HG02759 (cell line): ENCODE measurements around the gene WNT9B.

Source experiments
- ATAC-seq: cut with Tn5 transposase; IDR thresholded peaks from one replicate; pipeline ENCODE4 v1.9.1; 2021; ENCODE audit warnings: mild to moderate bottlenecking, moderate library complexity; ENCODE audit not compliant: unreplicated experiment

WNT9B gene

DNA sequence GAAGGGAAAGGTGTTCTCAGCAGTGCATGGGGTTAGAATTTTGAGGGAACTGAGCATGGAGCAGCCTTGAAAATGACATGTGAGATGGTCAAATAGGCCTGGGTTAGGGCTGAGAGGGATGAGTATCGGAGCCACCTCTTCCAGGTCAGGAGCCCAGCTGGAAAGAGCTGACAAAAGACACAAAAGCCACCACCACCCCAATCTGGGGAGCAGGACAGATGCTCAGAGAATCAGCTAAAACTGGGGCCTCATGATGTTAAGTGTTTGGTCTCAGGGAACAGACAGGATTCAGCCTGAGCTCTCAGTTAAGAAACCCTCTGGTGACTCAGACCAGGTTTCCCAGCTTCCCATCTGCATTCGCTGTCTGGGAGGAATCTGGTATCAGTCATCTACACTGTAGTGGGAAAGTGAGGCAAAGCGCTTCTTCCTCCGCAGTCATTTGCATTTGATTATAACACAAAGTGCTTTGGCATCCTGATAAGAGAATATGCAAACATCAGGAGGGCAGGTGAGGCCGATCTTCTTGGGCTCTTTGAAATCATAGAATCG lies 2.6 kb downstream of the WNT9B start:
- ATAC-seq = no peak

DNA sequence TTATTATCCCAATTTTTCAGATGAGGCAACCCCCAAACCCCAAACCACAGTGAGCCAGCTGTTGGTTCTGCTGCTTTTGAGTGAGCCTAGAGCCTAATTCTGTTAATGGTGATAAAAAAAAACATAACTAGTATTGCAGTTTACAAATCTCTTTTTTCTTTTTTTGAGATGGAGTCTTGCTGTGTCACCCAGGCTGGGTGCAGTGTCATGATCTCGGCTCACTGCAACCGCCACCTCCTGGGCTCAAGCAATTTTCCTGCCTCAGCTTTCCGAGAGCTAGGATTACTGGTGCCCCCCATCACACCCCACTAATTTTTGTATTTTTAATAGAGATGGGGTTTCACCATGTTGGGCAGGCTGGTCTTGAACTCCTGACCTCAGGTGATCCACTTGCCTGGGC lies 3.1 kb downstream of the WNT9B start:
- ATAC-seq = no peak

DNA sequence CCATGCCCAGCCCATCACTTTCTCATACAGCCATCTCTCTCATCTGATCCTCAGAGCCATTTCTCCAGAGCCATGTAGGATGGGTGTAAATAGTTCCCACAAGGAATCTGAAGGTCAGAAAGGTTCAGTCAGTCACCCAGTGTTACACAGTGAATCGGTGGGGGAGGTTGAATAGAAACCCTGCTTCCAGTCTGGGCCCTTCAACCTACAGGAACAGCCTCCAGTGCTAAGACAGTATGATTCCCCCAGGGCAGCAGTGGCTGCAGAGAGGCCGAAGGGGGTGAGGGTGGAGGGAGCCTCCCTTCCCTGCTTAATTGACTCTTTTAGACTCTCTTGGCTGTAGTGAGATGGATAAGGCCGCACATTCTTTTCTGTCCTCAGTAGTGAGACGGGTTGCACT lies 3.6 kb downstream of the WNT9B start:
- no peak for ATAC-seq

DNA sequence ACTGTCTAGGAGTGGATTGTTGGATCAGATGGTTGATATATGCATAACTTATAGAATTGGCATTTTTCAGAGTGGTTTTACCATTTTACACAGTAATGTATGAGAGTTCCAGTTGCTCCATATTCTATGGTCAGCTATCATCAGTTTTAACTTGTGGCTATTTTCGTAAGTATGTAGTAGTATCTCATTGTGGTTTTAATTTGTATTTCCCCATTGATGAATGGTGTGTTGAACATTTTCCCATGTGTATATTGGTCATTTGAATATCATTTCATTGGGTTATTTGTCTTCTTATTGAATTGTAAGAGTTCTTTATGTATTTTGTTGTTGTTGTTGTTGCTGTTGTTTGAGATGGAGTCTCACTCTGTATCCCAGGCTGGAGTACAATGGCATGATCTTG lies 6.2 kb downstream of the WNT9B start:
- no peak for ATAC-seq

DNA sequence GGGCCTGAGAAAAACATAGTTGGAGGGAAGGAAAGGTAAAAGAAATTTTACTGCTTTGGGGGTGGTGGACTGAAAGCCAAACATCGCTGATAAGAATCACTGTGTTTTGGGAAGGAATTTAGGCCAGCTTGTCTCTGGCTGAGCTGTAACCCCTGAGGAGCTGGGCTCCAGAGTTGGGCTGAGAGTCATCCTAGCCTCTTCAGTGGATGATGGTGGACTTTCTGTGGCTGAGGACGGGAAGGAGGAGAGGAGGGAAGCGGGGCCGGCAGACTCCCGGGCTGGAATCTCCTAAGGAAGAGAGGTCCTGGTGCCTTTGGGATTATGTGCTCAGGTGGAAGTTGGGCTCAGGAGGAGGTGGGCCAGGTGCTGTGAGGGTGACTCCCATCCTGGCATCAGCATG lies 8.6 kb downstream of the WNT9B start:
- no peak for ATAC-seq

DNA sequence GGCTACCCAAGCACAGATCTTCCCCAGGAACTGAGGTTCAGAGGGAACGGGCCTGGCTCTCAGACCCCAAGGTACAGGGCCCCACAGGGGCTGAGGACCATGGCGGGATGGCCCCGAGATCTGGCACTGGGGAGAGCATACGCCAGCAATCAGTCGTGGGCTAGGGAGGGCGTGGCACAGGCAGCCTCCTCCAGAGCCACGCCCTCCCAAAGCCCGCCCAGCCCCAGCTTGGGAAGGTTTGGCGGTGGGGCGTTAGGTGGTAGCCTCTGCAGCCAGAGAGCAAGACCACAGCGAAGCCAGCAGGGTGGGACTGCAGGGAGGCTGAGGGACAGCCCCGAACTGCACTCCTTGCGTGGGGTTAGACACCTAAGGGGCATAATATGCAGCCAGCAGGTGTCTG lies 11.6 kb downstream of the WNT9B start:
- no peak for ATAC-seq

DNA sequence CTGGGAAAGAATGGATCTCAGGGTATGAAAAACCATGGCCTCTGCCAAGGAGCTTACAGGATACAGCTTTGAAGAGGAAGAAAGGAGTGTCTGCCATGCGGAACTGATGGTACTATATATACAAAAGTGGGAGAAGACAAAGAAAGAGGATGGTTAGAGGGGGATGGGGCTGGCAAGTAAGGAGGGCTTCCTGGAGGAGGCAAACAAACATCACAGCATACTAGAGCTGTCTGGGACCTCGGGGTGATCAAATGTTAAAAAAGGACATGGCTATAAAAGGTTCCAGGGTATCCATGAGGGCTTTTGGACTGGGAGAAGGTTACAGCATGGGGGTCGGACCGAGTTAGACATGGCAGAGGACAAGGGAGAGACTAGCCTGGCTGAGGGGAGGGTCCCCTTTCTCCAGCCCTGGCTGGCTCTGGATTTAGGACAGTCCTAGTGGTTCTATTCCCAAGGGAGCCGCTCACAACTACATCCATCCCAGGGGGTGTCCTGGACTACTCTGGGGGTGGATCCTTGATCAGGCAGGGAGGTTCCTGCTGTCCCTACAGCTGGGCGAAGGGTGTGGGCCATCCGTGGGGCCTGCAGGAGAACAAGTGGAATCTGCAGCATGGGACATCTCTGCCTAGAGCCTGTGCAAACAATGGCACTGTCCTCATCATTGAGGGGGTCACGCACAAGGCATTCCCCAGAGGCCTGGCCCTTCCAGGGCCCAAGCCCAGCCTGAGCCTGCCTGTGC lies 12.2 kb downstream of the WNT9B start:
- no peak for ATAC-seq

DNA sequence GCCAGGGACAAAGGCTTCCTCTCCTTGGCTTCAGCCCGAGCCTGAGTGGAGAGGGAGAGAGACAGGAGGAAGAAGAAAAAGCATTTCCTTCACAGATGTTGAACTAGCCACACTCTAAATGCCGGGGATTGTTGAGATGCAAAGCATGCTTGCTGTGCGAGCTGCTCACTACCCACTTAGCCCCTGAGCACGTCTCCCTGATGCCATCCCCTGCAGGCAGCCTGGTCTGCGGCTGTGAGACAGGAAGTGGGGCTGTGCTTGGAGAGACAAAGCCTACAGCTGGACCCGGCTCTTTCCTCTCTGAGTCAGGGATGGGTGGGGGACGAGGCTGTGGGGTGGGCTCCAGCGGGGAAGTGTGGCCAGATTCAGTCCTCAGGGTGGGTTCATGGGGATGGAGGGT lies 13.7 kb downstream of the WNT9B start:
- no peak for ATAC-seq

DNA sequence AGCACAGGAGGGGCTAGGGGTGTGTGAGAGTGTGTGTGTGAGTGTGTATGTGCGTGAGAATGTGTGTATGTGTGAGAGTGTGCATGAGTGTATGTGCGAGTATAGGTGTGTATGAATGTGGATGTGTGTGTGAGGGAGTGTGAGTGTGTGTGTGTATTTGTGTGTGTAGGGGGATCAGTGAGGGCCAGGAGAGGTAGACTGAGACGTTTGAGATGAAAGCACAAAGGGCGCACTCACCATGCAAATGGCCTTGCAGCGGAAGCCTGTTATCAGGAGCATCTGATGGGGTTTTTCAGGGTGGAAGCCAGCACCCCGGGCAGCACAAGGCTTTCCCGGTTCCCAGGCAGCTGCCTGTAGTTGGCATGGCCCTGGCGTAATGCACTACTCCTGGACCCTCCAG lies 14.9 kb downstream of the WNT9B start:
- no peak for ATAC-seq

DNA sequence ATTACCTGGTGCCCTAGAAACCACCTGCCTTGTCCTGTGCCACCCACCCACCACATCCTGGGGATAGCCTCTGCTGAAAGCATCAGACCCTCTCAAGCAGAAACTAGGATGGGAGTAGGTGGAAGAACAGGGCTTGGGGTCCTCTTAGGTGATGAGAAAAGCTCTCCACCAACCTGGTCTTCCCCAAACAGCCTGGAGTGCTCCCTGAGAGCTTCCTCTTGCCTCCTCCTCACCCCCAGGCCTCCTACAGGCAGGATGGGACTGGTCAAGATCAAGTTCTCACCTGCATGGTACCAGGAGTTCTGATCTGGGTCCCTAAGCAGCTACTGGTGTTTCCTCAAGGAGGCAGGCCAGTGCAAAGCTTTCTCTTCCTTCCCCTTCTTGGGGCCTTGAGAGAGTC lies 15.4 kb downstream of the WNT9B start:
- no peak for ATAC-seq

DNA sequence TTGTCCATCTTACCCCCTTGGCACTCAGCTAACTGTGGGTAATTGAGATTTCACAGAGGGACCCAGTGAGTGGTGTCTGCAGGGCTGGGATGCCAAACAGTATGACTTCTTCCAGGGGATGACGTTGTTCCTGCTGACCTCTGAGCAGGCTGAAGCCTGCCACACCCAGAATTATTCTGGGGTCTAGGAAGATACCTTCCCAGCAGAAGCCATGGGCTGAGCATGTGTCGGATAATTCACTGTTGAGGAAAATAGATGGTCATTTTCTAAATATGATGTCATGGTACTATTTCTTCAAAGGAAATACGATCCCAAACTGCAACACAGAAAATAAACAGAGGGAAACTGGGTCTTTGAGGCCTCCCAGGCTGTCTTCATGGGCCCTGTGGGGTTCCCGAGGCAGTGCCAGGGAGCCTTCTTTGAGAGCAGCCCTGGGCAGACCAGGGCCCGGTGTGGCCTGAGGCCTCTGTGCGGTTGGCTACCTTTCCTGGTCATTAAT lies 17.4 kb downstream of the WNT9B start:
- no peak for ATAC-seq

DNA sequence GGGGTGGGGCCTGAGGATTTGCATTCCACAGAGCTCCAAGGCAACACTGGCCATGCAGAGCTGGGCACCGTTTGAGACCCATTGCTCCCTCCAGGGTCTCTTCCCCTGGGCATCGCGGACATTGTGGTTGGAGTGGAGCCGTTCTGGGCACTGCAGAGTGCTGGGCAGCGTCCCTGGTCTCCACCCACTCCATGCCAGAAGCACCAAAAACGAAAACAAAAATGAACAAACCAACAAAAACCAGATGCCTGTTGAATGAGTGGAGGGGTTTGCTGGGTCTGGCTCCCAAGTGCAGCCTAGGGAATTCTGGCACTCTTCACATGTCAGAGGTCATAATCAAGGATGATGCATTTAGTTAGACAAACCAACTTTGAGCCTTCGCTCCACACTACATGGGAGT lies 17.9 kb downstream of the WNT9B start:
- no peak for ATAC-seq

DNA sequence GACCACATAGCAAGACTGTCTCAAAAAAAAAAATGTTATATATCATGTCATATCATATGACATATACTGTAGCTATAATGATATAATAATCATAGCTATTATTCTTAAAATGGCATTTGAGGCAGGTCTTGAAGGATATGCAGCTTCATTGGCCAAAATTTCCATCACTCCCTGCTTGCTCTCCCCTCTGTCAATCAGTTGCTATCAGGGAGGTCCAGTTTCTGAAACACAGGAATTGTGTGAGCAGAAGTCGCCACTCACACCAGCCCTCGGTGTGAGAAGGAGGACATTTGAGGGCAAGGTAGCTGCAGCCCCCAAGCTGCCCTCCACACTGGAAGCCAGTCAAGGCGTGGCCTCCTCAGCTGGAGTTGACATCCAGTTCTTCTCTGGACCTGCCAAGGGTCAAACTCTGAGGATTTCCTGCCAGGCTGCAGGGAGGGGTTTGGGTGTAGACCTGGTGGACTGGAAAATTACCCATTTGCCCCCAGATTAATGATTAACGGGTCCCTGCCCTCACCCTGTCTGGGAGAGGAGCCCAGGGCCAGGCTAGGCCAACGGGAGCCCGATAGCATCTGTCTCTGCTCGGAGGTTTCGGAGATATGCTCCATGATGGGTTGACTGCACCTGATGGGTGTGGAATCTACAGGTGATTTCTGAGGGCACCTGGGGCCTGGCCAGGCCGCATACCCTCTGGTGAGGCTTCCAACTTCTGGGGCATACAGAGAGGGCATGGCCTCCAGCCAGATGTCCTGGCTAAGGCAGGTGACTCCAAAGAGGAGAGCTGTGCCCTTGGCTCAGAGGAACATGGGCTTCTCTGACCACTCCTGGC lies 18.8 kb downstream of the WNT9B start:
- no peak for ATAC-seq

DNA sequence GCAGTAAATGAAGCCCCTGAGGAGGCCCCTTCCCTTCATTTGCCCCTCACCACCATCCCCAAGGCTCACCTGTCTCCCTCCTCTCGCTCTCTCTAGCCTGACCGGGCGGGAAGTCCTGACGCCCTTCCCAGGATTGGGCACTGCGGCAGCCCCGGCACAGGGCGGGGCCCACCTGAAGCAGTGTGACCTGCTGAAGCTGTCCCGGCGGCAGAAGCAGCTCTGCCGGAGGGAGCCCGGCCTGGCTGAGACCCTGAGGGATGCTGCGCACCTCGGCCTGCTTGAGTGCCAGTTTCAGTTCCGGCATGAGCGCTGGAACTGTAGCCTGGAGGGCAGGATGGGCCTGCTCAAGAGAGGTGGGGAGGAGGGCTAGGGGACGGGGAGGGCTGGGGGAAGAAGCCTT lies 21.0 kb downstream of the WNT9B start:
- ATAC-seq = no peak

DNA sequence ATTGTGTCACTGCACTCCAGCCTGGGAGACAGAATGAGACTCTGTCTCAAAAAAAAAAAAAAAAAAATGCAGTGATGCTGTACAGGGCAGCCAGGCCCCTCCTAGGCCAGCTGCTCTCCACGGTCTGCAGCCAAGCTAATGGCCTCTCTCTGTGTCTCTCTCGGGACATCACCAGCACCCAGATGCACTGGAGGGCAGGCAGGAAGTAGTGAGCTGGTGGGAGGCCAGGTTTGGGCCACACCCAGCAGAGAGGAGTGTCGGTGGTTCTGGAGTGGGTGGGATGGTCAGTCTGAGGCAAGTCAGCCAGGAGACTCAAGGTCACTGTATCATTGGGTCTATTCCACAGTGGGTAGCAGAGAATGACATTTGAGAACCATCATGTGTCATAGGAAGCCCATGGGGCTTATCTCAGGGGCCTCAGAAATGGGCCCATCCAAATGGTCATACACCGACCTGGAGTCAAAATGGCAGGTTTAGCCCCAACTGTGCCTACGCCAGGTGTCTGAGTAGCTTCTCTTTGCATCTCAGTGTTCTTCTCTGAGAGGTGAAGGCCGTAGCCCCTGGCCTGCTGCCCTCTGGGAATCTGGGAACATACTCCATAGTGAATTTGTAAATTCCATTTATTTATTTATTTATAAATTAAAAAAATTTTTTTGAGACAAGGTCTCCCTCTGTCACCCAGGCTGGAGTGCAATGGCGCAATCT lies 22.7 kb downstream of the WNT9B start:
- no peak for ATAC-seq

DNA sequence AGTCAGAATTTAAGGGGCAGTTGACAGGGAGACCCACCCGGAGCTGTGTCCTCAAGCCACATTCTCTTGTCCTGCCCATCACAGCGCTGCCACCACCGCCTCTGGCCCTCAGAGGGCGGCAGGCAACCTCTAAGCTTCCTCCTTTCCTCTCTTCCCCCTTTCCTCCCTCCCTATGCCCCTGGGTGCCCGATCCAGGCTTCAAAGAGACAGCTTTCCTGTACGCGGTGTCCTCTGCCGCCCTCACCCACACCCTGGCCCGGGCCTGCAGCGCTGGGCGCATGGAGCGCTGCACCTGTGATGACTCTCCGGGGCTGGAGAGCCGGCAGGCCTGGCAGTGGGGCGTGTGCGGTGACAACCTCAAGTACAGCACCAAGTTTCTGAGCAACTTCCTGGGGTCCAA lies 23.5 kb downstream of the WNT9B start:
- no peak for ATAC-seq

DNA sequence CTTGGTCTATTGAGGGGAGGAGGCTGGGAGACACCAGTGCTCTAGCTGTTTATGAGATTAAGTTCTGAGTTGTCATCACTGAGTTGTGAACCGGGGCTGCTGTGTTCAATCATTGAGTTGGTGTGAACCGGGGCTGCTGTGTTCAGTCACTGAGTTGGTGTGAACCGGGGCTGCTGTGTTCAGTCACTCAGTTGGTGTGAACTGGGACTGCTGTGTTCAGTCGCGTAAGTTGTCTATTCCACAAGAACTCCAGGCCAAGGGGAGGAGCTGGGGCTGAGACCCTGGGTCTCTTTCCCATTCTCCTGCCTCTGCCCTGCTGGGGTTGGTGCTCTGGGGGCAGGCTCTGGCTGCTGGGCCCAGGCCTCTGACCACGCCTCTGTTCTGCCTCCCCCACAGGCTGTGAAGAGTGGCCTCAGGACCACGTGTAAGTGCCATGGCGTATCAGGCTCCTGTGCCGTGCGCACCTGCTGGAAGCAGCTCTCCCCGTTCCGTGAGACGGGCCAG lies 24.5 kb downstream of the WNT9B start:
- no peak for ATAC-seq

DNA sequence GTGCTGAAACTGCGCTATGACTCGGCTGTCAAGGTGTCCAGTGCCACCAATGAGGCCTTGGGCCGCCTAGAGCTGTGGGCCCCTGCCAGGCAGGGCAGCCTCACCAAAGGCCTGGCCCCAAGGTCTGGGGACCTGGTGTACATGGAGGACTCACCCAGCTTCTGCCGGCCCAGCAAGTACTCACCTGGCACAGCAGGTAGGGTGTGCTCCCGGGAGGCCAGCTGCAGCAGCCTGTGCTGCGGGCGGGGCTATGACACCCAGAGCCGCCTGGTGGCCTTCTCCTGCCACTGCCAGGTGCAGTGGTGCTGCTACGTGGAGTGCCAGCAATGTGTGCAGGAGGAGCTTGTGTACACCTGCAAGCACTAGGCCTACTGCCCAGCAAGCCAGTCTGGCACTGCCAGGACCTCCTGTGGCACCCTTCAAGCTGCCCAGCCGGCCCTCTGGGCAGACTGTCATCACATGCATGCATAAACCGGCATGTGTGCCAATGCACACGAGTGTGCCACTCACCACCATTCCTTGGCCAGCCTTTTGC lies 25.0 kb downstream of the WNT9B start:
- no peak for ATAC-seq

DNA sequence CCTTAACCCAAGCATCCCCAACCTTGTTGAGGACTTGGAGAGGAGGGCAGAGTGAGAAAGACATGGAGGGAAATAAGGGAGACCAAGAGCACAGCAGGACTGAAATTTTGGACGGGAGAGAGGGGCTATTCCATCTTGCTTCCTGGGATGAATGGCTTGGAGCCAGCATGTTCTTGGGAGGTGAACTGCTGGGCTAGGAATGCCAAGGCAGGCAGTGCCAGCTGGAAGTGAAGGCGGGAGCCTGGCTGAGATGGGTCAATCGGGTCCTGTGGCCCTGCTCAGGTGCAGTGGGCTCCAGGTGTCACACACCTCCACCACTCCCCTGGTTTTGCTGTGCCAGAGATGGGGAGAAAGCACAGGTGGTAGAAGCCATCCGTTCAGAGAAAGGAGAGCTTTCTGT lies 25.5 kb downstream of the WNT9B start:
- ATAC-seq = no peak

DNA sequence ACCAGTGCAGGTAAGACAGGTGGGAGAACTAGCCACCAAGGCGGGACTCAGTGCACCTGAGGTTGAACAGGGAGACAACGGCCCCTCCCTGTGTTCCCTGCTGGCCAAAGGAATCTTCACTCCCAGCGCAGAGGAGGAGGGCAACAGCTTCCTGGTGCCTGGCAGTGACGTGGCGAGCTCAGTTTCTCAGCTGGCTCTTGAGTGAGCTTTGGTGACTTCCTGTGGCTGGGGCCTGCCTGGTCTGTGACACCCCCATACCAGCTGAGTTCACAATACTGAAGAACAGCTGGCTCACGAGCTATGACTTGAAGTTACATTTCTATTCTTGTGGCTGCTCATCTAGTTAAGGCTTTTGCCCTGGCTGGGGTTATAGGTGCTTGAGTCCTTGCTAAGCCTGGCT lies 26.1 kb downstream of the WNT9B start:
- ATAC-seq = no peak

DNA sequence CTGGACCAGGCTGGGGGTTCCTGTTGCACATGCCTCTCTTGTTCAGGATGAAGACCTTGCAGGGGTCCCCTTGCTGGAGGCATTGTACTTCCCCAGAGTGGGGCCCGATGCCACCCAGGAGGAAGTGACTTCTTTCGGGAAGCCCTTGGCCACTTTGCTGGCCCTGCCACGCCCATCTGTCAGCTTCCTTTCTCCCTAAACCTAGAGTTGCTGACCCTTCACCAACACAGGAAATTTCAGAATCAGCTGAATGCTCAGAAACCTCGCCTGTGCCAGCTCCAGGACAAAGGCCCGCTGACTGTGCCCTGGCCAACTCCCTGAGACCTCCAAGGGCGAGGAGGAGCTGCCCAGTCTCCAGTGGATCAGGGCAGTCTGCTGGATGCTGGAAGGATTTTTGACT lies 26.7 kb downstream of the WNT9B start:
- ATAC-seq = no peak
